ENCODE data around the gene TSC22D3. TPM values are rescaled to one million over a fixed set of nuclear protein-coding genes. Genes with fewer than 3 reads are reported as not detected.

TSC22D3 gene
- total RNA-seq, 3 donors from 2014 or later, result 14.1 to 118 (median 64.7) TPM

GRCh38 chrX:107708762-107709161, 66.8 kb downstream of the TSC22D3 start:
- no peaks in the 10 kb centered on the region for H3K9me3 ChIP-seq
- H3K4me3 ChIP-seq, result no peak overlapping the region
- TF ChIP-seq CTCF (IDR thresholded peaks at IDR 0.05), result no peak
- ATAC-seq, result no peak
- intact Hi-C loops (cut with DNase I, micrococcal nuclease), result no loop called here
- no peaks in the 10 kb centered on the region for H3K36me3 ChIP-seq (ENCODE audit: low read depth)
- DNase-seq, result no peak
- H3K4me1 ChIP-seq (ENCODE audit: low read depth), result peaks cover 8% of the 10 kb centered on the region

- Histone ChIP-seq H3K9me3 (no peaks in the 10 kb centered on the region), H3K4me1 (ENCODE audit: low read depth) (peaks cover 8% of the 10 kb centered on the region), H3K36me3 (ENCODE audit: low read depth) (no peaks in the 10 kb centered on the region), H3K4me3 (no peak overlapping the region)
- TF ChIP-seq CTCF (IDR thresholded peaks at IDR 0.05), result no peak
- no peak for DNase-seq
- ATAC-seq, result no peak
- intact Hi-C loops (cut with DNase I, micrococcal nuclease), result no loop called here
These were observed 67.7 kb downstream of the TSC22D3 start for GRCh38 chrX:107707866-107708265.

- ATAC-seq (no peak), DNase-seq (no peak)
- H3K4me3 ChIP-seq, result no peak overlapping the region
- intact Hi-C loops (cut with DNase I, micrococcal nuclease), result no loop called here
- peaks cover 8% of the 10 kb centered on the region for H3K4me1 ChIP-seq (ENCODE audit: low read depth)
- TF ChIP-seq CTCF (IDR thresholded peaks at IDR 0.05), result no peak
- H3K9me3 ChIP-seq, result no peaks in the 10 kb centered on the region
- H3K36me3 ChIP-seq (ENCODE audit: low read depth), result no peaks in the 10 kb centered on the region
These were observed 69.3 kb downstream of the TSC22D3 start for GRCh38 chrX:107706309-107706708.

GRCh38 chrX:107704587-107704986, 71.0 kb downstream of the TSC22D3 start:
- no peak for TF ChIP-seq CTCF (IDR thresholded peaks at IDR 0.05)
- no peaks in the 10 kb centered on the region for H3K9me3 ChIP-seq
- DNase-seq (no peak), ATAC-seq (no peak)
- intact Hi-C loops (cut with DNase I, micrococcal nuclease), result no loop called here
- H3K36me3 ChIP-seq (ENCODE audit: low read depth), result no peaks in the 10 kb centered on the region
- no peak overlapping the region for H3K4me3 ChIP-seq
- no peaks in the 10 kb centered on the region for H3K4me1 ChIP-seq (ENCODE audit: low read depth)

GRCh38 chrX:107704181-107704580, 71.4 kb downstream of the TSC22D3 start:
- Histone ChIP-seq H3K4me3 (no peak overlapping the region), H3K36me3 (ENCODE audit: low read depth) (no peaks in the 10 kb centered on the region), H3K9me3 (no peaks in the 10 kb centered on the region), H3K4me1 (ENCODE audit: low read depth) (no peaks in the 10 kb centered on the region)
- no peak for ATAC-seq
- intact Hi-C loops (cut with DNase I, micrococcal nuclease), result no loop called here
- no peak for TF ChIP-seq CTCF (IDR thresholded peaks at IDR 0.05)
- no peak for DNase-seq

GRCh38 chrX:107701493-107702121, 74.0 kb downstream of the TSC22D3 start:
- intact Hi-C loops (cut with DNase I, micrococcal nuclease), result no loop called here
- no peak for DNase-seq
- TF ChIP-seq CTCF (IDR thresholded peaks at IDR 0.05), result no peak

More at GRCh38 chrX:107701493-107702121, 74.0 kb downstream of the TSC22D3 start:
- no peak overlapping the region for H3K4me3 ChIP-seq
- no peaks in the 10 kb centered on the region for H3K9me3 ChIP-seq
- H3K36me3 ChIP-seq (ENCODE audit: low read depth), result no peaks in the 10 kb centered on the region
- peak; percentile 42 for ATAC-seq
- H3K4me1 ChIP-seq (ENCODE audit: low read depth), result no peaks in the 10 kb centered on the region

Measured in mucosa of descending colon (tissue), 3 donors.